HEK293T (cell line): ENCODE data around the gene CTAG1B.

Experiments used
- BHLHE40 ChIP-seq: fragments of 450-650 bp; IDR thresholded peaks from 2 replicates; pipeline ENCODE4 v1.6.1; 2016; ENCODE audit warnings: mild to moderate bottlenecking, moderate library complexity, borderline replicate concordance
- FOXA1 ChIP-seq: fragments of 450-650 bp; IDR thresholded peaks from 2 replicates; pipeline ENCODE4 v1.6.1; 2016; ENCODE audit warnings: mild to moderate bottlenecking
- FOXK2 ChIP-seq: fragments of 450-650 bp; IDR thresholded peaks from 2 replicates; pipeline ENCODE4 v1.6.1; 2016; ENCODE audit warnings: mild to moderate bottlenecking
- FOXM1 ChIP-seq: fragments of 450-650 bp; IDR thresholded peaks from 2 replicates; pipeline ENCODE4 v1.6.1; 2017; ENCODE audit warnings: mild to moderate bottlenecking, borderline replicate concordance
- L3MBTL2 ChIP-seq: fragments of 450-650 bp; conservative IDR thresholded peaks from 2 replicates; pipeline ENCODE4 v1.6.1; 2016; ENCODE audit warnings: mild to moderate bottlenecking
- LEF1 ChIP-seq: fragments of 450-650 bp; IDR thresholded peaks from 2 replicates; pipeline ENCODE4 v1.6.1; 2017; ENCODE audit warnings: mild to moderate bottlenecking, borderline replicate concordance
- NFRKB ChIP-seq: fragments of 450-650 bp; IDR thresholded peaks from 2 replicates; pipeline ENCODE4 v1.6.1; 2016; ENCODE audit warnings: mild to moderate bottlenecking, moderate library complexity
- SP1 ChIP-seq: fragments of 450-650 bp; IDR thresholded peaks from 2 replicates; pipeline ENCODE4 v1.6.1; 2017

GRCh38 chrX:154650221-154650510 lies 31.1 kb upstream of the CTAG1B start:
- TF ChIP-seq SP1 (no peak), LEF1 (no peak), NFRKB (no peak), BHLHE40 (no peak), FOXK2 (no peak), FOXM1 (no peak), L3MBTL2 (no peak), FOXA1 (no peak)
